SK-N-SH treated with all-trans-retinoic acid at 6 μM for 48 hours (cell line): Measurements from ENCODE around the gene ARID2.

Experiments
- BACH2 ChIP-seq: fragments of 250-450 bp; sonication (Bioruptor Pico); IDR thresholded peaks from 2 replicates; pipeline ENCODE4 v1.9.0; 2021; ENCODE audit warnings: mild to moderate bottlenecking, borderline replicate concordance
- CSDC2 ChIP-seq: fragments of 250-450 bp; sonication (Bioruptor Pico); IDR thresholded peaks from 2 replicates; pipeline ENCODE4 v1.5.0; 2020; ENCODE audit warnings: mild to moderate bottlenecking, moderate library complexity
- TCF4 ChIP-seq: fragments of 250-450 bp; sonication (Bioruptor Pico); IDR thresholded peaks from 2 replicates; pipeline ENCODE4 v1.8.0; 2021; ENCODE audit warnings: mild to moderate bottlenecking, moderate library complexity, borderline replicate concordance

DNA sequence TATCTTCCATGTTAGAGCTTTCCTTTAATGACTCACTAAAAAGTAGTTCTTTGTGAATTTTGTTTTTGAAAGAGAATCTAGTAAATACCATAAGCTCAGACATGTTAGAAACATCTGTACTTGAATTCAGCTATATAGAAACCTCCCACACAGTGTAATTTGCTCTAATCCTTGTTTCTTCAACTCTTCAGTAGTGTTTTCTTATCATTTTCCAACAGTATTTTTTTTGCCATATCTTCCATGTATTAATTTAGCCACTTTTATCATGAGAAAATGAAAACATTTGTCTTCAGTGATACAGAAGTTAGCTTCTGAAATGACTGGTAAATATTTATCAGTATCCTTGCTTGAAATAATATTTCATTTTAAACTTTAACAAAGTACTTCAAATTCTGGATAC is 73.6 kb downstream of the ARID2 start:
- no peak for TF ChIP-seq TCF4 (CRISPR knock-in tag)
- no peak for TF ChIP-seq BACH2 (CRISPR knock-in tag)
- TF ChIP-seq CSDC2 = no peak
